Activated T-helper 9 cell treated with anti-CD3 and anti-CD28 coated beads, Interleukin-2, amount 50 U/mL, for 16 hours (primary cell): Measurements from ENCODE around the gene EIF2D.

ENCODE experiments used
- DNase-seq: peaks from one replicate; pipeline ENCODE4 v3.0.0-alpha.2; 2020; ENCODE audit warnings: low read depth

EIF2D gene

GRCh38 chr1:206547104-206547503, 65.2 kb downstream of the EIF2D start:
- DNase-seq: no peak

- DNase-seq: no peak
Observed at GRCh38 chr1:206545351-206545750, 66.9 kb downstream of the EIF2D start.

GRCh38 chr1:206544562-206545257, 67.6 kb downstream of the EIF2D start:
- peak; percentile 73 for DNase-seq
